ENCODE data around the gene CAMK2B.

The CAMK2B gene

DNA sequence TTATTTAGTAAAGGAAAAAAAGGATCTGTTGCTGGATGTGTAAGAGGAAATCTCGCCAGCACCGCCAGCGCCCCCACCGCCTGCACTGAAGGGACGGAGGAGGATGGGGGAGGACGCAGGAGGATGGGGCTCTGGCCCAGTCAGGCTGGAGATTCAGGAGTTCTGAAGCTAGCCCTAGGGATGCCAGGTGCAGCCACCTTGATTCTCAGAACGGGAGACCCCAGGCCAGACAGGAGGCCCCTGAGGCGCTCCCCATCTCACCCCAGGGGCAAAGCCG, 1.3 kb downstream of the CAMK2B start:
- DNase-seq: no peak
- TF ChIP-seq GATA1 (IDR thresholded peaks at IDR 0.05; ENCODE audit: low read depth, low read length) (no peak), POLR2A (IDR thresholded peaks at IDR 0.05; ENCODE audit: low read length) (no peak)

DNA sequence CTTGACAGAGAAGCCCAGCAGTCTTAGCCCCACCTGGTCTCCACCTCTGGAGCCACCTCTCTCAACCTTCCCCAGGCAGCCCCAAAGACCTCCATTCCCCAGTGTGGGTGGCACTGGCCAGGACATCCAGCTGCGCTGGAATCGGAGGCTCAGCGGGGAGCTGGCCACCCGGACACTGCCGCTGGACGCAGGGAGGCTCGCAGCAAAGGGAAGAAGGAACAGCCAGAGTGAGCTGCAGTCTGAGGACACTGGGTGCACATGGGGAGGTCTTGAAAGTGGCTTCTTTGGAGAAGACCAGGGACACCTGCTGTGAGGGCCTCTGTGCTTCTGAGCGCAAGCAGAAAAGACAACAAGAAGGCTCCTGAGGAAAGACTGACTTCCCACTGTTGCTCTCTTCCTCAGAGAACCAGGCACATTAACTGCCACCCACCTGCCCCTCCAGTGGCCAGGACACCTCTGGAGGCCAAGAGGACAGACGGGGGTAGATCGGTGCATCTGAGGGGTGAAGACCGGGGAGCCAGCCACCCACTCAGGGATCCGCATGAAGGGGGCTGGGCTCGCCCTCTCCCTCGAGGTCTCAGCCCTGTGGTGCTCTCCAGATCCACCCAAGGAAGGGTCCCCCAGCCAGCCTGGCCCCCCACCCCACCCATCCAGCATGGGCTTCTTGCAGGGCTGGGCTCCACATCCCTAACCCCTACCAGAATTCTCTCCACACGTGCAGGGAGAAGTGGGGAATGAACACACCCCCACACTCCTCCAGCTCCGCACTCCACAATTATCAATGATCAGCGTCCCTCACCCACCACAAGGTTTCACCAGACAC, 1.8 kb downstream of the CAMK2B start:
- TF ChIP-seq POLR2A (IDR thresholded peaks at IDR 0.05; ENCODE audit: low read length): no peak
- no peak for TF ChIP-seq GATA1 (IDR thresholded peaks at IDR 0.05; ENCODE audit: low read depth, low read length)
- DNase-seq: no peak

DNA sequence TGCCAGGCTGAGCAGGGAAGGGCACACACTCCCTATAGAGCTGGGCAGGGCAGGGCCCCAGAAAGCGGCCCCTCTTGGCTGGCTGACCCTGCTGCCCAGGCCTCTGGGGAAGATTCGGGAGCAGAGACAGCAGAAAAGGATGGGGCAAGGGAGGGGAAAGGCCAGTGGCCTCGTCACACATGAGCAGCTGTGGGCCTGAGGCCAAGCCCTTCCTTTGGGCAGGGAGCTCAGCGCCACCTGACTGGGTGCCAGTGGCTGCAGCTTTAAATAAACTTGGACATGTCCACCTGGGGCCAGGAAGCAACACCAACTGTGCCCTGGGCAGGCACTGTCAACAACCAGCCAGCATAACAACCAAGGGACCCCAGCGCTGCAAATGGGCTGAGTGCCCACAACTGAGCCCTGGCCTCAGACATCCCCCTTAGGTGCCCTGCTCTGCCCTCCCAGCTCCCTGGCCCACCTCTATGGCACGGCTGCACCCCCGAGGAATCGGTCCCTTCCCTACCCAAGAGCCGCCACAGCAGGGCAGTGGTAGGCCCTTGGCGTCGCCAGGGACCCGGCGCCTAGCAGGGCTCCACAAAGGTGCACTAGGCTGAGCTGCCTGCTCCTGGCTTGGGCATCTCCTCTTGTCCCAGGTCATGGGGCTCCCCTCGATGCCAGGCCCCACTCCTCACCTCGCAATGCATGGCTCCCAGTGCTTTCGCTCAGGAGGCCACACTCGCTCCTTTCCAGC, 2.6 kb downstream of the CAMK2B start:
- TF ChIP-seq GATA1 (IDR thresholded peaks at IDR 0.05; ENCODE audit: low read depth, low read length) (no peak), POLR2A (IDR thresholded peaks at IDR 0.05; ENCODE audit: low read length) (no peak)
- DNase-seq: no peak

DNA sequence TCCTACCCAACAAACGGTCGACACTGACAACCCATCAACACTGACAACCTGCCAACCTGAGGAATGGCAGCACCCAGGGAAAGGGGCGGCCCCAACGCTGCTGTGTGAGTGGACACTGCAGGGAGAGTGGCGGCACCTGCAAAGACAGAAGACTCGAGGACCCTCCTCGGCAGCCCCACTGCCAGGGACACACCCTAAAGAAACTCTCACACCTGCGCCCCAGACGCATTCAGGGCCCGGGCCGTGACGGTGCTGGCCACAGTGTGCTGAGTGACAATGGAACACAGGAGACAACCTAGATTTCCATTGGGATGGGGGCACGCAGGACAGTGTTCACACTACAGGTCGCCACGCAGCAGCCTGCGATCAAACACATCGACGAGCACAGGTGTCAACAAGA, 3.6 kb downstream of the CAMK2B start:
- no peak for TF ChIP-seq POLR2A (IDR thresholded peaks at IDR 0.05; ENCODE audit: low read length)
- no peak for TF ChIP-seq GATA1 (IDR thresholded peaks at IDR 0.05; ENCODE audit: low read depth, low read length)
- no peak for DNase-seq

DNA sequence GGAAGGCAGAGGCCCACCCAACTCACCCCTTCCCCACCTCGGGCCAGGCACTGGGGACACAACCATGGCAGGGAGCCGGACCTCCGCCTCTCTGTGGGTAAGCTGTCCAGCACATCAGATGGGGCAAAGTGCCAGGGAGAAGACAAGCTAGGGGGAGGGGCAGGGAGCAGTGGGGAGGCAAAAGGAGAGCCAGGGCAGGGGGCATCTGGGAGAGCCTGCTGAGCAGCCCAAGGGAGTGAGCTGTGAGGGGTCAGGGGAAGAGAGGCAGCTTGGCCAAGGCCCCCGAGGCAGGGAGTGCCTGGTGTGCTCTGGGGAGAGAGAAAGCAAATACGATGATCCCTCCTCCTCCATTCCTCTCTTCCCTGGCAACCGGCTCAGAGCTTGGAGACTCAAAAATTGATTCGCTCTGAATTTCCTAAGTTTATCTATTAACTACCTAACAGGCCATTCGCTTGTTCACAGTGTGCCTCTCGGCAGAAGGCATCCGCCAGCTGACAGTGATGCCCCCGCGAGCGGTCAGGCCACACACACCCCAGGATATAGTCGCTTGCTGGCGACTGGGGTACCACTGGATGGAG, 4.5 kb downstream of the CAMK2B start:
- no peak for TF ChIP-seq POLR2A (IDR thresholded peaks at IDR 0.05; ENCODE audit: low read length)
- TF ChIP-seq GATA1 (IDR thresholded peaks at IDR 0.05; ENCODE audit: low read depth, low read length): no peak
- DNase-seq: no peak

DNA sequence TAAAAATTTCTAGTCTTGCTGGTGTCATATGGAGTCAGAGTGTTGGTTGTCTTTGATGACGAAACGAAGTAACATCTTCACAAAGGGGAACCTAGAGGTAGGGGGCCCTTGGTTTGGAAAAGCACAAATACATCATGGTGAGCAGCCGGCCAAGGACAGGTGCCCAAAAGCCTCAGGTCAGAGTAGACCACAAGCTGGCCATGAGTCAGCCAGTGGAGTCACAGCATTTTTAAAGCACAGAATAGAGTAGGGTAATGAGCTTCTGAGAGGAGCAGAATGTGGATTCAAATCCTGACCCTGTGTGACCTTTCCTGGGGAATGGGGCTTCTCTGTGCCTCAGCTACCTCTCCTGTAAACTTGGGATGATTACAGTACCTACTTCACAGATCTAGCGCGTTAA, 5.3 kb downstream of the CAMK2B start:
- TF ChIP-seq POLR2A (IDR thresholded peaks at IDR 0.05; ENCODE audit: low read length): no peak
- no peak for TF ChIP-seq GATA1 (IDR thresholded peaks at IDR 0.05; ENCODE audit: low read depth, low read length)
- DNase-seq: no peak

DNA sequence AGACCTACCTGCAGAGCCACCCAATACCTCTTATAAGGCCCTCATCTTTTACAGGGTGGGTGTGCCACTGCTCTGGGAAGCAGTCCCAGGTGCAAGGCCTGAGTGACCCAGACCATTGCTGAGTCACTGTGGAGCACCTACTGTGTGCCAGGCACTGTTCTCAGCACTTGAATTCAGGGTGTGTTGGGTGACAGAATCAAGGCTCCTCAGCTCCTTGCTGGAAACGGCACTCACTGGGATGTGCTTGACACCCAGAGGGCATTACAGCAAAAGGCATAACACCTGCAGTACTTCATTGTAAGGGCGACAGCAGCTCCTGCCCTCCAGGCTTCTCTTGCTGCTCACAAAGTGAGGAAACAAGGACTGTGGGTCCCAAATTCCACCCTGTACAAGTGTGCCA, 7.1 kb downstream of the CAMK2B start:
- DNase-seq: no peak
- TF ChIP-seq GATA1 (IDR thresholded peaks at IDR 0.05; ENCODE audit: low read depth, low read length): no peak
- TF ChIP-seq POLR2A (IDR thresholded peaks at IDR 0.05; ENCODE audit: low read length): no peak

DNA sequence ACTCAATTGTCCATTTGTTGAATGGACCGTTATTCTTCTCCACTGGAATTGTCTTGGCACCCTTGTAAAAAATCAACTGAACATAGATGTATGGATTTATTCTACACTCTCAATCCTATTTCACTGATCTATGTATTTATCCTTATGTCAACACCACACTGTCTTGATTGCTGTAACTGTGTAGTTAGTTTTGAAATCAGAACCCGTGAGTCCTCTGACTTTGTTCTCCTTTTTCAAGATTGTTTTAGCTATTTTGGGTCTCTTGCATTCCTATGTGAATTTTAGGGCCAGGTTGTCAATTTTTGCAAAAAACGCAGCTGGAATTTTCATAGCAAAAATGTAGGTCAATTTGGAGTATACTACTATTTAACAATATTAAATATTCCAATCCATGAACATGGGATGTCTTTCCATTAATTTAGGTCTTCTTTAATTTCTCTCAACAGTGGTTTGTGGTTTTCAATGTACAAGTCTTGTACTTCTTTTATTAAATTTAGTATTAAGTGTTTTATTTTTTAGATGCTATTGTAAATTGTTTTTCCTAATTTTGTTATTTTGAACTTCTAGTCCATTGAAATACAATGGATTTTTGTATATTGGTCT, 10.0 kb downstream of the CAMK2B start:
- no peak for DNase-seq
- TF ChIP-seq POLR2A (IDR thresholded peaks at IDR 0.05; ENCODE audit: low read length) (no peak), GATA1 (IDR thresholded peaks at IDR 0.05; ENCODE audit: low read depth, low read length) (no peak)

DNA sequence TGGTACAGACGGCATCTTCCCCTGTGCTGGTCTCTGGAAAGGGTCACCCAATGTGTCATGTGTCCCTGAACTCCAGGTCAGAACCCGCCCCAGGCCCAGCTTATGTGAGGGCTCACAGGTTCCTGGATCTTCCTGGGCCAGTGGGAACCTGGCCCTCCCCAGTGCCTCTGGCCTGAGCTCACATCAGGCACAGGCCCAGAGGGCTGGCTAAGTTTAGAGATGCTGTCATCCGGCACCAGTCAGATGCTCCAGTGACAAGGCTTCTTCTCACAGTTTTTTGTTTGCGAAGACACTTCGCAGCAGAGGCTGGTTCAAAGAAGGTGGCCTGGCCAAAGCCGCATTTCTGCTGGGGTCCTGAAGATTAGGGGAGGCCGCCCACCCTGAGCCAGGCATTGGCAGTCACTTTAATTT, 11.8 kb downstream of the CAMK2B start:
- DNase-seq: no peak
- TF ChIP-seq POLR2A (IDR thresholded peaks at IDR 0.05; ENCODE audit: low read length): no peak
- TF ChIP-seq GATA1 (IDR thresholded peaks at IDR 0.05; ENCODE audit: low read depth, low read length): no peak

DNA sequence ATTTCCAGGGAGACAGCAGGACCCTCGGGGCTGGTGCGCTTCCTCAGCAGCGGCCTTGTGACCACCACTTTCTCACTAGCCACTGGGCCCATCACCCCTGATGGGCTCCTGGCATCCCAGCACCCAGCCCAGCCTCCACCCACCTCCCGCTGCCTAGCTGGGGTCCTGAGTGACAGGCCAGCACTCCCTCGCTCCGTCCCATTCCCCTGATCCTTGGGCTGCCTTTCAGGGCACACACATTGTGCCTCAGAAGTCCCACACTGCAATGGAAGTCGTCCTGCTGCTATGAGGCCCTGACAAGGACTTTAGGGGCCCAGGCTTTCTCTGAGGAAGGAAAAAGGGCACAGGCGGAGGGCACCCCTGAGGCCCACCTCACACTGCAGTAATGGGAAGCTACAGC, 12.4 kb downstream of the CAMK2B start:
- DNase-seq: no peak
- TF ChIP-seq GATA1 (IDR thresholded peaks at IDR 0.05; ENCODE audit: low read depth, low read length): no peak
- TF ChIP-seq POLR2A (IDR thresholded peaks at IDR 0.05; ENCODE audit: low read length): no peak

DNA sequence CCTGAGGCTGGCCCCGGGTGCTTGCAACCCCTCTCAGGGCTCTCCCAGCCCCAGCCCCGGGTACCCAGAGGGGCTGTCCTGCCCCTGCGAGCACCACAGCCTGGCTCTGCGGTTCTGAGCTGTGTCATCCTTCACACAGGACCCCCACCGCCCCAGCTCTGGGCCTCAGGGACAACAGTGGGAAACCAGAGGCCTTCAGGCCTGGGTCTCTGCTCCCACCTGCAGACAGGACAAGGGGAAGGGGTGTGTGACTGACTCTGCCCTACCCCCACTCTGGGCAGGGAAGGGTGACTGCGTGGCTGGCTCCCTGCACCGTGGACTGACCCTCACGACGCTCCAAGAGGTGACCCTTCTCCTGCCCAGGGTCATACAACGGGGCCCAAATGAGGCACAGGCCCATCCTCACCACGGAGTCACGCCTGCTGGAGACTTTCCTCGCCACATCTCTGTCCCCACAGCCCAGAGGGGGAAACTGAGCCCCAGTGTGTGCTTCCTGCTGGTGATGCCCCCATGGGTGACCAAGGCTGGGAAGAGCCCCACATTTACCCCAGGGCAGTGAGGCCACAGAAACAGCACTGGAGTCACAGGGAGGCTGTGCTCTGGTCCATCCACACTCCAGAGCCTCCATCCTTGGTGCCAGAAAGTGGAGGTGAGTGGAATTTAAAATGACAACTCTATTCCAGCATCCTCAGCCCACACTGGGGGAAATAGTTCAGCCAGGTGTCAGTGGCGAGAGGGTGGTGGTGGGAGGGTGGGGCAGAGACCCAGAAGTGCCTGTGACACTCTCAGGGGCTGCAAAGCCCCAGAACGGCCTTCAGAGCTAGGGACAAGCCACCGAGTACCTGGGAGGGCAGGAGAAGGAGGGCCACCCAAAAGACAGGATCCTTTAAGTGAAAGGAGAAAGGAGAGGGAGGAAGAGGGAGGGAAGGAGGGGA, 13.6 kb downstream of the CAMK2B start:
- no peak for DNase-seq
- TF ChIP-seq POLR2A (IDR thresholded peaks at IDR 0.05; ENCODE audit: low read length) (no peak), GATA1 (IDR thresholded peaks at IDR 0.05; ENCODE audit: low read depth, low read length) (no peak)

DNA sequence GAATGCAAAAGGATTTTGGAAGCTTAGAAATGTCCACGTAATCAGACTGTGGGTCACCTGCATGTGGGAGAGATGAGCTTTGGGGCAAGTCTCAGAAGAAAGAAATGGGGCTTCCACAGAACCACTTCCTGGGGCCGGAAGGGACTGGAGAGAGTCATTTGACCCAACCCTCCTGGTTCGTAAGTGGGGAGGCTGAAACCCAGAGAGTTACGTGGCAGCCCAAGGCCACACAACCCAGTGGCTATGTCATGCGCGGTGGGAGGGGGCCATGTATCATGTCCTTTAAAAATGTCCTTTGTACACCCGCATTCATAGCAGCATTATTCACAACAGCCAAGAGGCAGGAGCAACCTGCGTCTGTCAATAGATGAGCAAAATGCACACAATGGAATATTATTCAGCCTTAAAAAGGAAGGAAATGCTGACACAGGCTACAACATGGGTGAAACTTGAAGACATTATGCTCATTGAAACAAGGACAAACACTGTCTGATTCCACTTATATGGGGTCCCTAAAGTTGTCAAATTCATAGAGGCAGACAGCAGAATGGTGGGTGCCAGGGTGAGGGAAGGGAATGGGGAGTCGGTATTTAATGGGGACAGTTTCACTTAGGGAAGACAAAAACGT, 15.1 kb downstream of the CAMK2B start:
- no peak for DNase-seq
- TF ChIP-seq POLR2A (IDR thresholded peaks at IDR 0.05; ENCODE audit: low read length) (no peak), GATA1 (IDR thresholded peaks at IDR 0.05; ENCODE audit: low read depth, low read length) (no peak)

All from erythroblast (primary cell).